HEK293 (cell line): ENCODE data around the gene MUS81.
A peak's percentile ranks its signal among the peaks of the same experiment; 100 is the strongest.

Experiments
- CTCF ChIA-PET: fragments of 350-600 bp; formaldehyde crosslinking; extraction: SDS; loops from one replicate; lab custom pipeline; 2021; ENCODE audit warnings: antibody characterized with exemption; lab: Yijun Ruan, JAX
- POLR2A ChIA-PET: fragments of 300-600 bp; formaldehyde crosslinking; extraction: SDS; loops from one replicate; lab custom pipeline; 2020; ENCODE audit warnings: antibody characterized with exemption, inconsistent platforms; lab: Yijun Ruan, JAX
- H3K27ac ChIP-seq: fragments of 200-500 bp; sonication (Bioruptor generic); 2 replicates; pipeline ENCODE4 v1.5.1; 2014; ENCODE audit warnings: low read depth, low read length, control low read depth, inconsistent platforms; ENCODE audit errors: extremely low read depth
- H3K36me3 ChIP-seq, 2 experiments: fragments of 200-500 bp in 1 of 2; sonication (Bioruptor generic) in 1 of 2; 1 replicate in 1 of 2; 2 replicates in 1 of 2; pipeline ENCODE4 v1.5.1; 2014 to 2017; ENCODE audit warnings: inconsistent platforms in 2 of 2, low read length in 2 of 2; ENCODE audit not compliant: control insufficient read depth in 2 of 2, insufficient read depth in 1 of 2
- H3K4me1 ChIP-seq: fragments of 200-500 bp; sonication (Bioruptor generic); 2 replicates; pipeline ENCODE4 v1.5.1; 2014; ENCODE audit warnings: mild to moderate bottlenecking, low read length, inconsistent platforms; ENCODE audit not compliant: control insufficient read depth, insufficient read depth
- H3K4me3 ChIP-seq: 2 replicates; pipeline ENCODE4 v1.5.1; 2011; ENCODE audit warnings: low read depth, mild to moderate bottlenecking, control low read depth, low read length, moderate library complexity
- H3K9me3 ChIP-seq: fragments of 200-500 bp; sonication (Bioruptor generic); 2 replicates; pipeline ENCODE4 v1.5.1; 2014; ENCODE audit warnings: low read depth, low read length, inconsistent platforms; ENCODE audit not compliant: control insufficient read depth, insufficient read depth
- BCL6B ChIP-seq: fragments of 450-650 bp; formaldehyde crosslinking; IDR thresholded peaks from 2 replicates; pipeline ENCODE4 v1.5.1; 2017; ENCODE audit warnings: missing biosample characterization, missing genetic modification characterization
- KLF1 ChIP-seq: fragments of 450-650 bp; formaldehyde crosslinking; IDR thresholded peaks from 2 replicates; pipeline ENCODE4 v1.5.1; 2016; ENCODE audit warnings: missing biosample characterization, missing genetic modification characterization
- KLF10 ChIP-seq: fragments of 450-650 bp; IDR thresholded peaks from 2 replicates; pipeline ENCODE4 v1.5.1; 2018; ENCODE audit warnings: missing biosample characterization, mild to moderate bottlenecking, missing genetic modification characterization
- KLF7 ChIP-seq: fragments of 450-650 bp; formaldehyde crosslinking; IDR thresholded peaks from 2 replicates; pipeline ENCODE4 v1.5.1; 2016; ENCODE audit warnings: missing biosample characterization, missing genetic modification characterization, borderline replicate concordance
- KLF9 ChIP-seq: fragments of 450-650 bp; formaldehyde crosslinking; IDR thresholded peaks from 2 replicates; pipeline ENCODE4 v1.5.1; 2016; ENCODE audit warnings: missing biosample characterization, missing genetic modification characterization, low read depth
- ZNF19 ChIP-seq: fragments of 450-650 bp; formaldehyde crosslinking; IDR thresholded peaks from 2 replicates; pipeline ENCODE4; 2016; ENCODE audit warnings: missing biosample characterization, missing genetic modification characterization, low read depth
- ZNF302 ChIP-seq: fragments of 450-650 bp; formaldehyde crosslinking; IDR thresholded peaks from 2 replicates; pipeline ENCODE4 v1.5.1; 2016; ENCODE audit warnings: missing biosample characterization, missing genetic modification characterization, low read depth
- ZNF362 ChIP-seq: fragments of 450-650 bp; formaldehyde crosslinking; IDR thresholded peaks from 2 replicates; pipeline ENCODE4 v1.5.1; 2016; ENCODE audit warnings: missing biosample characterization, missing genetic modification characterization
- ZNF510 ChIP-seq: fragments of 450-650 bp; formaldehyde crosslinking; IDR thresholded peaks from 2 replicates; pipeline ENCODE4 v1.5.1; 2018; ENCODE audit warnings: mild to moderate bottlenecking, missing genetic modification characterization, missing biosample characterization; ENCODE audit not compliant: insufficient replicate concordance
- ZNF548 ChIP-seq: fragments of 450-650 bp; formaldehyde crosslinking; IDR thresholded peaks from 2 replicates; pipeline ENCODE4 v1.5.1; 2016; ENCODE audit warnings: missing biosample characterization, missing genetic modification characterization
- ZNF654 ChIP-seq: fragments of 450-650 bp; formaldehyde crosslinking; IDR thresholded peaks from 2 replicates; pipeline ENCODE4 v1.5.1; 2016; ENCODE audit warnings: low read depth, missing biosample characterization, missing genetic modification characterization
- ZNF701 ChIP-seq: fragments of 450-650 bp; formaldehyde crosslinking; IDR thresholded peaks from 2 replicates; pipeline ENCODE4 v1.5.1; 2016; ENCODE audit warnings: missing biosample characterization, missing genetic modification characterization
- ZNF704 ChIP-seq: fragments of 450-650 bp; formaldehyde crosslinking; IDR thresholded peaks from 2 replicates; pipeline ENCODE4 v1.5.1; 2016; ENCODE audit warnings: missing biosample characterization, missing genetic modification characterization
- TF ChIP-seq, protein P1 (sequence below): fragments of 450-650 bp; formaldehyde crosslinking; IDR thresholded peaks from 2 replicates; pipeline ENCODE4 v1.5.1; 2016; ENCODE audit warnings: missing biosample characterization, missing genetic modification characterization
- TF ChIP-seq, protein P2 (sequence below): fragments of 450-650 bp; formaldehyde crosslinking; conservative IDR thresholded peaks from 2 replicates; pipeline ENCODE4 v1.5.1; 2016; ENCODE audit warnings: low read depth, missing biosample characterization, missing genetic modification characterization

The MUS81 gene

GRCh38 chr11:65892661-65893317, 32.6 kb downstream of the MUS81 start:
- peaks cover 0 to 3% of the 10 kb centered on the region in 2 experiments; a peak in 1 of 3 replicates for H3K36me3 ChIP-seq
- H3K4me3 ChIP-seq, result no peak overlapping the region
- H3K9me3 ChIP-seq, result no peaks in the 10 kb centered on the region
- no peaks in the 10 kb centered on the region for H3K4me1 ChIP-seq
- ChIA-PET POLR2A (interaction anchor here (0.6 to 5.6 kb wide), 5 partner anchors 7 to 505 kb away, joined by 3 to 74 read pairs (median 3); partner anchors contain the start of genes FOSL1 and MUS81), CTCF (interaction anchor here (0.6 to 1.9 kb wide), 2 partner anchors 33 to 1133 kb away, joined by 3 to 5 read pairs; no protein-coding TSS in a partner anchor)
- TF ChIP-seq KLF1 (tag by site-specific recombination) (peak; percentile 21; the same call in 1 of the 2 replicates), KLF9 (tag by site-specific recombination) (peak; percentile 44)
- TF ChIP-seq, protein P1, sequence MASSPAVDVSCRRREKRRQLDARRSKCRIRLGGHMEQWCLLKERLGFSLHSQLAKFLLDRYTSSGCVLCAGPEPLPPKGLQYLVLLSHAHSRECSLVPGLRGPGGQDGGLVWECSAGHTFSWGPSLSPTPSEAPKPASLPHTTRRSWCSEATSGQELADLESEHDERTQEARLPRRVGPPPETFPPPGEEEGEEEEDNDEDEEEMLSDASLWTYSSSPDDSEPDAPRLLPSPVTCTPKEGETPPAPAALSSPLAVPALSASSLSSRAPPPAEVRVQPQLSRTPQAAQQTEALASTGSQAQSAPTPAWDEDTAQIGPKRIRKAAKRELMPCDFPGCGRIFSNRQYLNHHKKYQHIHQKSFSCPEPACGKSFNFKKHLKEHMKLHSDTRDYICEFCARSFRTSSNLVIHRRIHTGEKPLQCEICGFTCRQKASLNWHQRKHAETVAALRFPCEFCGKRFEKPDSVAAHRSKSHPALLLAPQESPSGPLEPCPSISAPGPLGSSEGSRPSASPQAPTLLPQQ, result no peak
- H3K27ac ChIP-seq, result no peak overlapping the region

GRCh38 chr11:65894034-65894591, 33.9 kb downstream of the MUS81 start:
- no peaks in the 10 kb centered on the region for H3K4me1 ChIP-seq
- H3K9me3 ChIP-seq, result no peaks in the 10 kb centered on the region
- ChIA-PET POLR2A (interaction anchor here (0.7 to 1.9 kb wide), 4 partner anchors 20 to 173 kb away, joined by 3 to 7 read pairs (median 4); partner anchors contain the start of genes MUS81 and RNASEH2C), CTCF (interaction anchor here (0.6 to 1.1 kb wide), 4 partner anchors 13 to 492 kb away, joined by 3 to 6 read pairs (median 4); no protein-coding TSS in a partner anchor)
- peaks cover 0 to 3% of the 10 kb centered on the region in 2 experiments; a peak in 1 of 3 replicates for H3K36me3 ChIP-seq
- no peak overlapping the region for H3K4me3 ChIP-seq
- TF ChIP-seq ZNF548 (tag by site-specific recombination) (no peak), ZNF19 (no peak), ZNF701 (tag by site-specific recombination) (no peak), BCL6B (no peak), ZNF362 (tag by site-specific recombination) (no peak), ZNF654 (tag by site-specific recombination) (no peak), KLF7 (tag by site-specific recombination) (no peak), KLF10 (tag by site-specific recombination) (no peak)
- no peak overlapping the region for H3K27ac ChIP-seq

GRCh38 chr11:65895482-65895981, 35.3 kb downstream of the MUS81 start:
- H3K4me3 ChIP-seq, result no peak overlapping the region
- TF ChIP-seq ZNF302 (no peak), ZNF704 (tag by site-specific recombination) (no peak), ZNF510 (no peak)
- TF ChIP-seq, protein P2, sequence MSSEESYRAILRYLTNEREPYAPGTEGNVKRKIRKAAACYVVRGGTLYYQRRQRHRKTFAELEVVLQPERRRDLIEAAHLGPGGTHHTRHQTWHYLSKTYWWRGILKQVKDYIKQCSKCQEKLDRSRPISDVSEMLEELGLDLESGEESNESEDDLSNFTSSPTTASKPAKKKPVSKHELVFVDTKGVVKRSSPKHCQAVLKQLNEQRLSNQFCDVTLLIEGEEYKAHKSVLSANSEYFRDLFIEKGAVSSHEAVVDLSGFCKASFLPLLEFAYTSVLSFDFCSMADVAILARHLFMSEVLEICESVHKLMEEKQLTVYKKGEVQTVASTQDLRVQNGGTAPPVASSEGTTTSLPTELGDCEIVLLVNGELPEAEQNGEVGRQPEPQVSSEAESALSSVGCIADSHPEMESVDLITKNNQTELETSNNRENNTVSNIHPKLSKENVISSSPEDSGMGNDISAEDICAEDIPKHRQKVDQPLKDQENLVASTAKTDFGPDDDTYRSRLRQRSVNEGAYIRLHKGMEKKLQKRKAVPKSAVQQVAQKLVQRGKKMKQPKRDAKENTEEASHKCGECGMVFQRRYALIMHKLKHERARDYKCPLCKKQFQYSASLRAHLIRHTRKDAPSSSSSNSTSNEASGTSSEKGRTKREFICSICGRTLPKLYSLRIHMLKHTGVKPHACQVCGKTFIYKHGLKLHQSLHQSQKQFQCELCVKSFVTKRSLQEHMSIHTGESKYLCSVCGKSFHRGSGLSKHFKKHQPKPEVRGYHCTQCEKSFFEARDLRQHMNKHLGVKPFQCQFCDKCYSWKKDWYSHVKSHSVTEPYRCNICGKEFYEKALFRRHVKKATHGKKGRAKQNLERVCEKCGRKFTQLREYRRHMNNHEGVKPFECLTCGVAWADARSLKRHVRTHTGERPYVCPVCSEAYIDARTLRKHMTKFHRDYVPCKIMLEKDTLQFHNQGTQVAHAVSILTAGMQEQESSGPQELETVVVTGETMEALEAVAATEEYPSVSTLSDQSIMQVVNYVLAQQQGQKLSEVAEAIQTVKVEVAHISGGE (tag by site-specific recombination), result no peak
- H3K4me1 ChIP-seq, result no peaks in the 10 kb centered on the region
- CTCF ChIA-PET, result interaction anchor here (1.2 kb wide), 1 partner anchor 16 kb away, joined by 3 read pairs; no protein-coding TSS in a partner anchor
- POLR2A ChIA-PET, result interaction anchor here (0.5 kb wide), 1 partner anchor 364 kb away, joined by 4 read pairs; no protein-coding TSS in a partner anchor
- peaks cover 0 to 3% of the 10 kb centered on the region in 2 experiments; a peak in 1 of 3 replicates for H3K36me3 ChIP-seq
- H3K27ac ChIP-seq, result no peak overlapping the region
- no peaks in the 10 kb centered on the region for H3K9me3 ChIP-seq
